Activated CD4-positive, alpha-beta T cell treated with anti-CD3 and anti-CD28 coated beads, Interleukin-2, amount 10 ng/mL, durations not matched to agents 24 days and 14 days (primary cell): ENCODE measurements around the gene PGD. TPM values are rescaled to one million over a fixed set of nuclear protein-coding genes. Genes with fewer than 3 reads are reported as not detected.
"Not testable (repeated sequence)": the region's sequence is repeated elsewhere in the genome, so short reads cannot be mapped to it uniquely, and the experiment has no call there.

Experiments
- DNase-seq: peaks from one replicate; pipeline ENCODE4 v3.0.0; 2022
- H3K27ac Mint-ChIP-seq: one replicate; pipeline ENCODE4 v1.8.0; 2022; ENCODE audit warnings: mild to moderate bottlenecking, mixed read lengths
- H3K27me3 Mint-ChIP-seq: one replicate; pipeline ENCODE4 v1.8.0; 2022; ENCODE audit warnings: mixed read lengths
- H3K36me3 Mint-ChIP-seq: one replicate; pipeline ENCODE4 v1.8.0; 2022; ENCODE audit warnings: low read depth, mild to moderate bottlenecking, mixed read lengths
- H3K4me1 Mint-ChIP-seq: one replicate; pipeline ENCODE4 v1.8.0; 2021; ENCODE audit warnings: mixed read lengths
- H3K4me3 Mint-ChIP-seq: one replicate; pipeline ENCODE4 v1.8.0; 2022; ENCODE audit warnings: mild to moderate bottlenecking, moderate library complexity, mixed read lengths
- H3K9me3 Mint-ChIP-seq: one replicate; pipeline ENCODE4 v1.8.0; 2021; ENCODE audit warnings: mixed read lengths
- intact Hi-C: fragments of 100-400 bp; cut with micrococcal nuclease; formaldehyde crosslinking; loops from one replicate; pipeline ENCODE4 v1.15.1; 2023
- total RNA-seq: library from RNA; stranded (reverse); gene quantifications from 2 replicates; pipeline ENCODE4 v1.2.3, GENCODE V29; 2022

The PGD gene
- total RNA-seq, 1 donor from 2014 or later, result 144 TPM

DNA sequence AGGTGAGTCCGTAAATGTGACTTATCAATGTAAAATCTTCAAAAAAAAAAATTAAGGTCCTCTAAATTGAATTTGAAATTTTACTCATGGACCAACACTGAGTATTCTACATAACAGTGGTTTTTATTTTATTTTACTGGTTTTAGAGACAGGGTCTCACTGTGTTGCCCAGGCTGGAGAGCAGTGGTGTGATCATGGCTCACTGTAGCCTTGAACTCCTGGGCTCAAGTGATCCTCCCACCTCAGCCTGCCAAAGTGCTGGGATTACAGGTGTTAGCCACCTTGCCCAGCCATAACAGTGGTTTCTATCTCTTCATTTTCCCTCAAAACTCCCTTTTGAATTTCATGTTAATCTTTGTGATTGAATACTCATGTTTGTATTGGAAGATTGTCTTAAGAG lies 17.1 kb downstream of the PGD start:
- H3K4me3 Mint-ChIP-seq, H3K4me1 Mint-ChIP-seq, H3K9me3 Mint-ChIP-seq, H3K27ac Mint-ChIP-seq, DNase-seq, H3K27me3 Mint-ChIP-seq: not testable (repeated sequence)
- peaks cover 77% of the 10 kb centered on the region for H3K36me3 Mint-ChIP-seq
- intact Hi-C loops, result loop anchor here (2.0 kb wide), 1 partner anchor 17 kb away; the partner anchor contains the start of gene PGD

DNA sequence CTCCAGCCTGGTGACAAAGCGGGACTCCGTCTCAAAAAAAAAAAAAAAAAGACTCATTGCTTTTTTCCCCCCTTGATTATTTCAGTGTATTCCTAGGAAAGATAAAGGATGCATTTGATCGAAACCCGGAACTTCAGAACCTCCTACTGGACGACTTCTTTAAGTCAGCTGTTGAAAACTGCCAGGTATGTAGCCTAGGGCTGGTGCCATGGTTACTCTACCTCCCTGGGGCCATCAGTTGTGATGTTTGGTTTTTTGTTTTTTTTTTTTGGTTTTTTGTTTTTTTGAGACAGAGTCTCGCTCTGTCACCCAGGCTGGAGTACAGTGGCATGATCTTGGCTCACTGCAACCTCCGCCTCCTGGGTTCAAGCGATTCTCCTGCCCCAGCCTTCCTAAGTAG lies 19.9 kb downstream of the PGD start:
- H3K4me1 Mint-ChIP-seq, H3K27me3 Mint-ChIP-seq, intact Hi-C loops, H3K4me3 Mint-ChIP-seq, H3K9me3 Mint-ChIP-seq, DNase-seq, H3K27ac Mint-ChIP-seq: not testable (repeated sequence)
- H3K36me3 Mint-ChIP-seq, result peaks cover 58% of the 10 kb centered on the region

DNA sequence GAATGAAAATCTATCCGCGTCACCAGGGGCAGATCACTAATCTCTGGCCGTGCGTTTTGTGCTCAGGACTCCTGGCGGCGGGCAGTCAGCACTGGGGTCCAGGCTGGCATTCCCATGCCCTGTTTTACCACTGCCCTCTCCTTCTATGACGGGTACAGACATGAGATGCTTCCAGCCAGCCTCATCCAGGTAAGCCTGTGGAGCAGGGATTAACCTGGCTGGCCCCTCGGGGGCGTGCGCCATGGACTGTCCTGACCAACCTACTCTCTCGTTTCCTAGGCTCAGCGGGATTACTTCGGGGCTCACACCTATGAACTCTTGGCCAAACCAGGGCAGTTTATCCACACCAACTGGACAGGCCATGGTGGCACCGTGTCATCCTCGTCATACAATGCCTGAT lies 20.5 kb downstream of the PGD start:
- H3K4me3 Mint-ChIP-seq, result no peak overlapping the region
- H3K4me1 Mint-ChIP-seq, result peaks cover 6% of the 10 kb centered on the region
- DNase-seq, result no peak
- H3K27me3 Mint-ChIP-seq, result no peaks in the 10 kb centered on the region
- intact Hi-C loops, result no loop called here
- H3K9me3 Mint-ChIP-seq, result no peaks in the 10 kb centered on the region
- H3K27ac Mint-ChIP-seq, result no peak overlapping the region
- peaks cover 53% of the 10 kb centered on the region for H3K36me3 Mint-ChIP-seq

DNA sequence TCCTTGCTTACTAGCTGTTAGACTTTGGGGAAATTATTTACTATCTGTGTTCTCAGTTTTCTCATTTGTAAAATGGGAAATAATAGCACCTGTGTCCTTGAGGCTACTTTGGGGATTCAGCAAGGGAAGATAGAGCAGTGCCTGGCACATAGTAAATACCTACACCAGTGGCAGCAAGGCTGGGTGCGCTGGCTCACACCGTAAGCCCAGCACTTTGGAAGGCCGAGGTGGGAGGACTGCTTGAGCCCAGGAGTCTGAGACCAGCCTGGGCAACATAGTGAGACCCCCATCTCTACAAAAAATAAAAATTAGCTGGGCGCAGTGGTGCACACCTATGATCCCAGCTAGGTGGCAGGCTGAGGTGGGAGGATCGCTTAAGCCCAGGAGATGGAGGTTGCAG lies 22.8 kb downstream of the PGD start:
- Mint-ChIP-seq H3K4me1 (no peaks in the 10 kb centered on the region), H3K9me3 (no peaks in the 10 kb centered on the region), H3K4me3 (no peak overlapping the region), H3K27ac (no peak overlapping the region), H3K27me3 (no peaks in the 10 kb centered on the region), H3K36me3 (peaks cover 37% of the 10 kb centered on the region)
- intact Hi-C loops, result no loop called here
- no peak for DNase-seq

DNA sequence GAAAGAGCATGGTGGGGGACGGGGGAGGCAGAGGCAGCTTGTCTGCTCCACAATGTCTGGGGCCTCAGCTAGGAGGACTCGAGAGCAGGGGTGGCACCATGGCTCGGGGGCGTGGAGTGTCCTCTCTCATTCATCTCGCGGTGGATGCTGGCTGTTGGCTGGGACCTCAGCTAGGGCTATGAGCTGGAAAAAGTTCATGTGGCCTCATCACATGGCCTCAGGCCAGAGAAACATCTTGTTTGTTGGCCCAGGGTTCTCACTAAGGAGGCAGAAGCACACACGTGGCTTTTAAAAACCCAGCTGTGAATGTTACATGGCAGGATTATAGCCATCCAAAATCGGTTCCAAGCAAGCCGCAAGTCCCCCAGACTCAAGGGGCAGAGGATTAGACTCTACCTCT lies 25.2 kb downstream of the PGD start:
- no peaks in the 10 kb centered on the region for H3K27me3 Mint-ChIP-seq
- H3K4me1 Mint-ChIP-seq, result peaks cover 2% of the 10 kb centered on the region
- H3K9me3 Mint-ChIP-seq, result no peaks in the 10 kb centered on the region
- peaks cover 19% of the 10 kb centered on the region for H3K36me3 Mint-ChIP-seq
- DNase-seq, result no peak
- intact Hi-C loops, result no loop called here
- H3K27ac Mint-ChIP-seq, result no peak overlapping the region
- no peak overlapping the region for H3K4me3 Mint-ChIP-seq

DNA sequence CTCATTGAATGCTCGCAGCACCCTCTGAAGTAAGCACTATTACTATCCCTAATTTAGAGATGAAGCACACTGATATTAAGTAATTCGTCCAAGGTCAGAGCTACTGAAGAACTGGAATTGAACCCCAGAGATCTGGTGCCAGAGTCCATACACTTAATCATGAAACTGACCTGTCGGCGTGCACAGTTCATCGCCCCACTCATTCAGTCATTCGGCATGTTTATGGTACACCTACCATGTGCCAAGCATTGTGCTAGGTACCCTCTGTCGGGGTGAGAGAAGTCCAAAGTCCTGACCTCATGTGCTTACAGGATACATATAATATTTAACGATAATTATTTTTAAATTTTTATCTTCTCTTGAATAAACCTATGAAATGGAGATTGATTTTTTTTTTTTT lies 25.8 kb downstream of the PGD start:
- no peak for DNase-seq
- H3K27ac Mint-ChIP-seq, result no peak overlapping the region
- H3K9me3 Mint-ChIP-seq, result no peaks in the 10 kb centered on the region
- H3K4me1 Mint-ChIP-seq, result peaks cover 3% of the 10 kb centered on the region
- peaks cover 13% of the 10 kb centered on the region for H3K36me3 Mint-ChIP-seq
- intact Hi-C loops, result no loop called here
- H3K27me3 Mint-ChIP-seq, result no peaks in the 10 kb centered on the region
- no peak overlapping the region for H3K4me3 Mint-ChIP-seq

DNA sequence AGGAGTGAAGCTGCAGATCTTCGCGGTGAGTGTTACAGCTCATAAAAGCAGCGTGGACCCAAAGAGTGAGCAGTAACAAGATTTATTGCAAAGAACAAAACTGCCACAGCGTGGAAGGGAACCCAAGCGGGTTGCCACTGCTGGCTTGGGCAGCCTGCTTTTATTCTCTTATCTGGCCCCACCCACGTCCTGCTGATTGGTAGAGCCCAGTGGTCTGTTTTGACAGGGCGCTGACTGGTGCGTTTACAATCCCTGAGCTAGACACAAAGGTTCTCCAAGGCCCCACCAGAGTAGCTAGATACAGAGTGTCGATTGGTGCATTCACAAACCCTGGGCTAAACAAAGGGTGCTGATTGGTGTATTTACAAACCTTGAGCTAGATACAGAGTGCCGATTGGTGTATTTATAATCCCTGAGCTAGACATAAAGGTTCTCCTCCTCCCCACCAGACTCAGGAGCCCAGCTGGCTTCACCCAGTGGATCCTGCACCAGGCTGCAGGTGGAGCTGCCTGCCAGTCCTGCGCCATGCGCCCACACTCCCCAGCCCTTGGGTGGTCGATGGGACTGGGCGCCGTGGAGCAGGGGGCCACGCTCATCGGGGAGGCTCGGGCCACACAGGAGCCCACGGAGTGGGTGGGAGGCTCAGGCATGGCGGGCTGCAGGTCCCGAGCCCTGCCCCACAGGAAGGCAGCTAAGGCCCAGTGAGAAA lies 27.1 kb downstream of the PGD start:
- intact Hi-C loops, DNase-seq, H3K4me3 Mint-ChIP-seq, H3K4me1 Mint-ChIP-seq, H3K27ac Mint-ChIP-seq, H3K36me3 Mint-ChIP-seq, H3K9me3 Mint-ChIP-seq, H3K27me3 Mint-ChIP-seq: not testable (repeated sequence)

DNA sequence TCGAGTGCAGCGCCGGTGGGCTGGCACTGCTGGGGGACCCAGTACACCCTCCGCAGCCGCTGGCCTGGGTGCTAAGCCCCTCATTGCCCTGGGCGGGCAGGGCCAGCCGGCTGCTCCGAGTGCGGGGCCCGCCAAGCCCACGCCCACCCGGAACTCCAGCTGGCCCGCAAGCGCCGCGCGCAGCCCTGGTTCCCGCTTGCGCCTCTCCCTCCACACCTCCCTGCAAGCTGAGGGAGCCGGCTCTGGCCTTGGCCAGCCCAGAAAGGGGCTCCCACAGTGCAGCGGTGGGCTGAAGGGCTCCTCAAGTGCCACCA lies 27.6 kb downstream of the PGD start:
- H3K27me3 Mint-ChIP-seq, H3K36me3 Mint-ChIP-seq, H3K9me3 Mint-ChIP-seq, intact Hi-C loops, DNase-seq, H3K27ac Mint-ChIP-seq, H3K4me3 Mint-ChIP-seq: not testable (repeated sequence)
- peaks cover 15% of the 10 kb centered on the region for H3K4me1 Mint-ChIP-seq

DNA sequence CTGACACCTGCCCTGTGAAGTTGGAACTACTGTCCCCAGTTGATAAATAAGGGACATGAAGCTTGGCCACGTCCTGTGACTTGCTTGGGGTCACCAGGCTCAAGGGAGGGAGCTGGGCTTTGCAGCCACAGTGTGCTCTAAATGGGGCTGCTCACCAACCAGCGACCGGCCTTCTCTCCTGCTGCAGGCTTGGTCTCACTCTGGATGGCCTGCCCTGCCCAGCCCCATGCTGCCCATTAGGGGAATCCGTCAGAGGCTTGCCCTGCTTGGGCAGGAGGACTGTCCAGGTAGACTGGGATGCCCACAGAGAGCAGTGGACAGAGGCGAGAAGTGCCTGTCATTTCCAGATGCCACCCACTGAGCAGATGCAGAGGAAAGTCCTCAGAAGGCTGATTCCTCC lies 30.1 kb downstream of the PGD start:
- peaks cover 2% of the 10 kb centered on the region for H3K36me3 Mint-ChIP-seq
- H3K27me3 Mint-ChIP-seq, result no peaks in the 10 kb centered on the region
- no peak for DNase-seq
- peaks cover 18% of the 10 kb centered on the region for H3K4me1 Mint-ChIP-seq
- peak overlapping the region; percentile 95 for H3K4me3 Mint-ChIP-seq
- H3K9me3 Mint-ChIP-seq, result no peaks in the 10 kb centered on the region
- no peak overlapping the region for H3K27ac Mint-ChIP-seq
- intact Hi-C loops, result loop anchor here (1.0 to 2.0 kb wide), 6 partner anchors 52 to 554 kb away; partner anchors contain the start of genes KIF1B, LZIC, NMNAT1 and UBE4B

DNA sequence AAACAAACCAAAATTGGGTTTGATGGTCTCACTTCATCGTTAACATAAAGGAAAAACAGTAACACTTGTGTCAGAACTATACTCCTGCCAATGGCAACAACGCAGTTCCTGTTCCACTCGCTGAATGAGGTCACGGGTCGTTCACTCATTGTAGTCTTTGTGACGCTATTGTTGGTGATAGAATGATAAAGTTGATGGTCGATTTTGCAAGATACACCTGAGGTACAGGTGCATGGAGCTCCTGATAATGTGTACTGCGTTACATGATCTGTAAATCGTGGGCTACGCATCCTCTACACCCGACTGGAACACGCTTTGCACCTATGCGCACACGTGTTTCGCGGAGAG lies 31.0 kb downstream of the PGD start:
- H3K27me3 Mint-ChIP-seq, result no peaks in the 10 kb centered on the region
- H3K4me3 Mint-ChIP-seq, result peak overlapping the region; percentile 95
- peaks cover 2% of the 10 kb centered on the region for H3K36me3 Mint-ChIP-seq
- intact Hi-C loops, result loop anchor here (1.0 to 5.0 kb wide), 5 partner anchors 32 to 487 kb away; partner anchors contain the start of genes DFFA, LZIC and NMNAT1
- DNase-seq, result no peak
- peak overlapping the region; percentile 98 for H3K27ac Mint-ChIP-seq
- H3K9me3 Mint-ChIP-seq, result no peaks in the 10 kb centered on the region
- peaks cover 18% of the 10 kb centered on the region for H3K4me1 Mint-ChIP-seq

DNA sequence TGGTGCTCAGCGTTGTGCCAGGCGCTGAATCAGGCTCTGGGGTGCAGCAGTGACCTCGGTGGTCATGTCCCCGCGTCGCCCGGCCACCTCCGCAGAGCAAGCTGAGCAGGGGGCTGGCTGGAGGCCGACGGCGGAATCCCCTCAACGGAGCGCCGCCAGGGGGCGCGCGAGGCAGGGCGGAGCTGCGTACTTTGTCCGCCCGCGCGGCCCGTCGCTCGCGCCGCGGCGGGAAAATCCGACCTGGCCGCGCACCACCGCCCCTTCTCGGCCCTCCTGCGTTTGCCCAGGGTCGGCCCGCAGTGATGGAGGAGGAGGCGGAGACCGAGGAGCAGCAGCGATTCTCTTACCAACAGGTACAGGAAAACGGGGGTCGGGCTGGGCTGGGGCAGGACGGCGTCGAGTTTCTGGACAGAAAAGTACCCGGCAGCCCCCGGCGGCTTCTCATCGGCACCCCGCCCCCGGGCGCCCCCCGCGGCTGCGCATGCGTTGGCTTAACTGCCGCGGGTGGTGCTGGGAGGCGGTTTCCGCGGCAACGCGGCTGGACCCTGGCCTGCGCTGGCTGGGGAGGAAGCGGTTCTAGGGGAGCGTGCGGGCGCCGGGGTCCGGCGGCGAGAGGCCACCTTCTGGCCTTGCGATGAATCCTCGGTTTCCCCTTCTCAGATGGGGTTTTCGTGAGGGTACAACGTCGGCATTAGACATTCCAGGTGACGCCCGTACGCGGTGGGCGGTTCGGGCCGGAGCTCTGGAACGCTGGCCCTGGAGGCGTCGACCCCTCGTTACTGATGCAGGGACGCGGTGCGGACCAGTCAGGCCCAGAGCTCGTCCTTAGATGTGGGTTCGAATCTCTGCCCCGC lies 31.6 kb downstream of the PGD start, which contains the start of gene CENPS:
Gene CENPS, plus strand, starts transcription at position 218 of the 854 bp plus-strand sequence. Its CDS starts 85 bp downstream, at position 303.
- intact Hi-C loops, result loop anchor here (1.0 to 5.0 kb wide), 4 partner anchors 32 to 437 kb away; partner anchors contain the start of gene DFFA
- peaks cover 18% of the 10 kb centered on the region for H3K4me1 Mint-ChIP-seq
- no peaks in the 10 kb centered on the region for H3K27me3 Mint-ChIP-seq
- peak within 1 kb of the TSS; percentile 95 for H3K4me3 Mint-ChIP-seq
- peak; percentile 97 for DNase-seq
- H3K27ac Mint-ChIP-seq, result peak within 1 kb of the TSS; percentile 98
- H3K36me3 Mint-ChIP-seq, result peaks cover 2% of the 10 kb centered on the region
- no peaks in the 10 kb centered on the region for H3K9me3 Mint-ChIP-seq

DNA sequence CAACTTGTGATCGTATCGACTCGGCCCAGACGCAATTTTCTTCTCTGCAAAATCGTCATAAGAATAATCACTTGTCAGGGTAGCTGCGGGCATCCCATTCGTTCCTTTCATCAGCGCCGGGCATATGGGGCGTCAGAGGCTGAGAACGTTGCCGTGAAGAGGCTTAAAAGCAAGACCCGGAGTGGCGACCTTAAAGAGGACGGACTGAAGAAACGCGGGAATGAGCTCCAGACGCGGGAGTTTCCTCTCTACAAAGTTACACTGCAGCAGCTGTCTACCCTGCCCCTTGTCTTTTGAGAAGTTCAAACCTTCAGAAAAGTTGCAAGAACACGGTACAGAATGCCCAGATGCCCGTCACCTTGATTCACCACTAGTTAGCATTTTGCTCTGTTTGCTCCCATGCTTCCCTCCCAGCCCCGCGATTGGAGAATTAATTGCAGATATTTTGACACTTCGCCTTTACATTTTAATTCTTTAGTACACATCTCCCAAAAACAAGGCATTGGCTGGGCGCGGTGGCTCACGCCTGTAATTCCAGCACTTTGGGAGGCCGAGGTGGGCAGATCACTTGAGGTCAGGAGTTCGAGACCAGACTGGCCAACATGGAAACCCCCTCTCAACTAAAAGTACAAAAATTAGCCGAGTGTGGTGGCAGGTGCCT lies 32.3 kb downstream of the PGD start:
- Mint-ChIP-seq H3K4me3 (peak overlapping the region; percentile 95), H3K27ac (peak overlapping the region; percentile 98), H3K4me1 (peaks cover 18% of the 10 kb centered on the region), H3K27me3 (no peaks in the 10 kb centered on the region), H3K9me3 (no peaks in the 10 kb centered on the region), H3K36me3 (peaks cover 2% of the 10 kb centered on the region)
- DNase-seq, result peak; percentile 75
- intact Hi-C loops, result loop anchor here (5.0 kb wide), 1 partner anchor 436 kb away; no protein-coding TSS in a partner anchor

DNA sequence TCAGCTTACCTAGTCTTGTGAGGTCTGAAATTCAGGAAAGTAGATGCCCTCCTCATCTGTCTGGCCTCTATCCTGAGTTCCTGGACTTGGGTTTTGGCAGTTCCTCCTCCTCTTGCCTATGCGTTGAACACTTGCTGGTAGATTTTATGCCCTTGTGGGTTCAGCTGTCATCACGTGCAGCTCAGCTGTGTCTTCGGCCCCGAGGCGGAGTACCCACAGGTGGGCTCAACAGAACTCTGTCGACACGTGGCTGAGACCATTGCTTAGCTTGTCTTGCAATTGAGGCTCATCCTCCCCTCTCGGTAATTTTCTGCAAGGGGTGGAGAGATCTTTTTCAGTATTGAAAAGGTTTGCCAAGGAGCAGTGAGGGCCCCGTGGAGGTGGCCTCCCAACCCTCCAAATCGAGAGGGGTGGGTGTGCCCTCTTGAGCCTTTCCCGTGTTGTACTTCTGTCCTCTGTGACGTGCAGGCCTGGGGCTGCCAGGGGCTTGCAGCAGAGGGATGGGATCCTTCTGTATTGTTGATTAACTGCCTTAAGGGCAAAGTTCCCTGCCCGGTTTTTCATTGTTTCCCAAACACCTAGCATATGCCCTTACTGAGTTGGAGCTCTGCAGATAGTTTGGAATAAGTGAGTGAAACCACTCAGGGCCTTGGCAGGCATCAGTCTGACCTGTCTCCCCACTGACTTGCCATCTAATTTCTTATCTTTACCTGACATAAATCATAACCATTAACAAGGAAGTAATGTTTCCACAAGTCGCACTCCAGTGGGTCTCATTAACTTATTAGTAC lies 34.2 kb downstream of the PGD start:
- Mint-ChIP-seq H3K4me3 (no peak overlapping the region), H3K36me3 (peaks cover 2% of the 10 kb centered on the region), H3K9me3 (no peaks in the 10 kb centered on the region), H3K4me1 (peaks cover 16% of the 10 kb centered on the region), H3K27ac (no peak overlapping the region), H3K27me3 (no peaks in the 10 kb centered on the region)
- intact Hi-C loops, result loop anchor here (5.0 kb wide), 1 partner anchor 434 kb away; no protein-coding TSS in a partner anchor
- no peak for DNase-seq
